KOPT-K1 (cell line): ENCODE results near the gene GJA1.
"Not testable (repeated sequence)": the region's sequence is repeated elsewhere in the genome, so short reads cannot be mapped to it uniquely, and the experiment has no call there.

Experiments used
- H3K27ac ChIP-seq: fragments of 200-600 bp; sonication (generic); 2 replicates; pipeline ENCODE4 v1.5.1; 2016; ENCODE audit warnings: antibody characterized with exemption, mild to moderate bottlenecking, low read depth, low read length; ENCODE audit not compliant: poor library complexity, severe bottlenecking
- H3K36me3 ChIP-seq: fragments of 200-600 bp; sonication (generic); 2 replicates; pipeline ENCODE4 v1.5.1; 2017; ENCODE audit warnings: antibody characterized with exemption, mild to moderate bottlenecking, low read length, moderate library complexity; ENCODE audit not compliant: insufficient read depth
- H3K9me3 ChIP-seq: fragments of 200-600 bp; sonication (generic); 2 replicates; pipeline ENCODE4 v1.5.1; 2017; ENCODE audit warnings: antibody characterized with exemption, low read length, mild to moderate bottlenecking; ENCODE audit not compliant: insufficient read depth, poor library complexity, severe bottlenecking

GJA1 gene

DNA sequence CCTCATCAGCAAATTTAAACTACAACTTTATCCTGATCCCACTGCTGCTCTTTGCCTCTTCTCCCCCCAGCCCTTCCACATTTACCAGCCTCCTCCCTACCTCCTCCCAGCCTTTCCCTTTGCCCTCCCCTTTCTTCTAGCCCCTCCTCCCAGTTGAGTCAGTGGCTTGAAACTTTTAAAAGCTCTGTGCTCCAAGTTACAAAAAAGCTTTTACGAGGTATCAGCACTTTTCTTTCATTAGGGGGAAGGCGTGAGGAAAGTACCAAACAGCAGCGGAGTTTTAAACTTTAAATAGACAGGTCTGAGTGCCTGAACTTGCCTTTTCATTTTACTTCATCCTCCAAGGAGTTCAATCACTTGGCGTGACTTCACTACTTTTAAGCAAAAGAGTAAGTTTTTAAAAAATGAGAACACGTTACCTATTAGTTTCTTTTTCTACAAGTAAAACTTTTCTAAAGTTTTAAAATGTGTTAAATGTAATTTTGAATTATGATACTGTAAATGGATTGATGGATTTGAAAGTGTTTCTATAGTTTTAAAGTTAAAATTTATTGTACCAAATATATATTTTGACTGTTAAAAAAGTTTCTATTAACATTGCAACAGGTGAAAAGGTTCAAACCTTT, at the start of gene GJA1:
TSS of gene GJA1 (plus strand) at position 203 of the 626 bp plus-strand sequence. CDS start 11,202 bp downstream, outside the sequence.
- Histone ChIP-seq H3K27ac (no peak within 1 kb of the TSS), H3K36me3 (no peaks in the 10 kb centered on the region), H3K9me3 (no peaks in the 10 kb centered on the region)

- not testable (repeated sequence) for H3K27ac ChIP-seq, H3K36me3 ChIP-seq, H3K9me3 ChIP-seq
Observed at GRCh38 chr6:121386551-121386950, 48.9 kb upstream of the GJA1 start.

DNA sequence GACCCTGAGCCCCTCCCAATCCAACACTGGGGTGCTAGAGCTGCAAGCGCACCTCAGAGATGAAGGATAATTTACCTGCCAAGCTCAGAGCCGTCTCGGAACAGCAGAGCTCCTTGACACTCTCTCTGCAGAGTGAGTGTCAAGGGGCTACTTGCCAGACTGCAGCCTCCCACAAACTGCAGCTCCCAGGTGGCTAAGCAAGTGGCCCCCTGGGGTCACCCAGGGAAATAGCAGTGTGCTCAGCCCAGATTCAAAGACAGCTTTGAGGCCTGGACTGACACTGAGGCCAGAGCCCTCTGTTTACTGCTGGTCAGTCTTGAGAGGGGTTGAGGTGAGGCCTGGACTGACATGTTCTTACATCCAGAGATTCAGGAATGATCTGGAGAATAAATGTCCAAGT, 46.0 kb upstream of the GJA1 start:
- Histone ChIP-seq H3K36me3 (no peaks in the 10 kb centered on the region), H3K9me3 (no peaks in the 10 kb centered on the region), H3K27ac (no peak overlapping the region)

DNA sequence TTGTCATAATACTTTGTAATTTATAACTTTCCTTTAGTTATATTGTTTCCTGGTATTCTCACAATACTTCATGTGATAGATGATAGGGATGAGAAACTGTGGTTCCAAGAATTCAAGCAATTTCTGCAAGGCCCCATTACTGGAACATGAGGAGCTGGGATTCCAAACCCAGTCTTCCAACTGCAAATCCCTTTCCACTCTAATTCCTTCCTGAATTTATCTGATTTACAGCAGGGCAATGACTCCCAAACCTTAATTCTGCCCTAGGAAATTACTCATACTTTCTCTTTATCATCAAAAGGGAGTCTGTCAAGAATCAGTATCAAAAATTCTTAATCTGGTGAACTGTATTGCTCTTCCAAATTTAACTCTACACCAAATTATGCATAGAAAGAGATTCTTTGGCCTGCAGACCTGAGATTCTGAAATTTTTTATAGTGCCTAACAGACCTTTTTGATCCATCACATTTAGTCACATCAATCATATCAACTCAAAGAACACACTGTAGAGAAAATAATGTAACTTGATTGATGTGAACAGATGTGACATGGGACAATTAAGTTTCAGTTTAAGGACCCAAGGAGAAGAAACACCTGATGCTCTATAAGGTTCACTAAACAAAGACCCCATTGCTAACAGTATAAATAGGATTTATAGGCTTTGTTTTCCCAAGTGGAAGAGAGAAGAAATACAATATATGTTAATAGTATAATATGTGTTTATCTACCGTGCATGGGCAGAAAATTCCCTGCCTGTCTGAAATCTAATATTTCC, 41.5 kb upstream of the GJA1 start:
- no peaks in the 10 kb centered on the region for H3K9me3 ChIP-seq
- H3K36me3 ChIP-seq: no peaks in the 10 kb centered on the region
- H3K27ac ChIP-seq: no peak overlapping the region

GRCh38 chr6:121395736-121396135, 39.7 kb upstream of the GJA1 start:
- no peak overlapping the region for H3K27ac ChIP-seq
- no peaks in the 10 kb centered on the region for H3K9me3 ChIP-seq
- H3K36me3 ChIP-seq: no peaks in the 10 kb centered on the region

DNA sequence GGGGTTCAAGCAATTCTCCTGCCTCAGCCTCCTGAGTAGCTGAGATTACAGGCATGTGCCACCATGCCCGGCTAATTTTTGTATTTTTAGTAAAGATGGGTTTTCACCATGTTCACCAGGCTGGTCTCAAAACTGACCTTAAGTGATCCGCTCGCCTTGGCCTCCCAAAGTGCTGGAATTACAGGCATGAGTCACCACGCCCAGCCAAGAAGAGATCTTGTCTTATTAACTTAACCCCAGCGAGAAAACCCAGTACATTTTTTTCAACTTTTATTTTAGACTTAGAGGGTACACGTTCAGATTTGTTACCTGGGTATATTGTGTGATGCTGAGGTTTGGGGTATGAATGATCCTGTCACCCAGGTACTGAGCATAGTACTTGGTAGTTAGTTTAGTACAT, 38.3 kb upstream of the GJA1 start:
- H3K36me3 ChIP-seq, H3K9me3 ChIP-seq, H3K27ac ChIP-seq: not testable (repeated sequence)

DNA sequence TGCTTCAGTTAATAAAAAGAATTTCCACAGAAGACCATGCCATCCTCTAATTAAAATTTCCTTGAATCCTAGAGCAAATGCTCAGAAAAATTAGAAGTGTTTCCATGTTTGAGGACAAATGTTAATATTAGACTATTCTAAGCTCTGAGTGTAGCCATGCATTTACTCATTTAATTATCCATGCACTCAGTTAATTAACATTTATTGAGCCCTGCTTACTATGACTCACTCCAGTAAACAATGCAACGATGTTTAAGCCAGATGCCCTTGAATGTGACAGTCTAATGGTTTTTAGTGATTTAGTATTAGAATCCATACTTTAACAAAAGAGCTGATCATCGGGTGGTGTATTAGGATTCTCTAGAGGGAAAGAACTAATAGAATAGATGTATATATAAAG, 37.3 kb upstream of the GJA1 start:
- no peaks in the 10 kb centered on the region for H3K36me3 ChIP-seq
- H3K27ac ChIP-seq: no peak overlapping the region
- H3K9me3 ChIP-seq: no peaks in the 10 kb centered on the region

DNA sequence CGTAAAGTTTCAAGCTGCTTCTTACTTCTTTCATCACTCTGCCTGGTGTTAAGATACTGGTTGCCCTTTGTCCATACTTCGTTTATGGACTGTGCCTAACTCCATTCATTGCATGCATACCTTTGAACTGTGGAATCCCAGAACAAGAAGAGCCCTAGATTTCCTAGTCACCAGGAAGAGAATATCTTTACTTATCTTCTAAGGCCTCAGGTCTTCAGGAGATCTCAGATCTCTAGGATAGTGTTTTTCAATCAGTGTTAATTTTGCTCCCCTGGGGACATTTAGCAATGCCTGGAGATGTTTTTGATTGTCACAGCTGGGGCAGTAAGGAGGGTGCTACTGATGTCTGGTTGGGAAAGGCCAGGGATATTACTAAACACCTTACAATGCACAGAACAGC, 35.5 kb upstream of the GJA1 start:
- no peaks in the 10 kb centered on the region for H3K36me3 ChIP-seq
- no peak overlapping the region for H3K27ac ChIP-seq
- H3K9me3 ChIP-seq: no peaks in the 10 kb centered on the region

DNA sequence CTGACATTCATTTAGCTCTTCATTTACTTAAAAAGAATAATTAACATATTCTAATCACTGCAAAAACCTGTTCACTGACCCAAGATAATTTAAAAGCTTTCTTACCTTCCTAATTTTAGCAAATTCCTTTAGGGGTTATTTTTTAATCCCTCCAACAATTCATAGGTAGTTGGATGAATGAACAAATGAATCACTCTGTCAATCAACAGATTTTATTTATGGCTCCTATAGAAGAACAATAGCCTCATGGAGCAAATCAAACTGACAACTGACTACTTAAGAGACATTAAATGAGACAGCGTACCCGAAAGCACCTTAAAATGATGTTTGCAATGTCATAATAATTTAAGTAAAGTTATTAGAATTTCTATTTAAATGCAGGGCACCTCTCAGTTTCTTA, 31.5 kb upstream of the GJA1 start:
- Histone ChIP-seq H3K27ac (no peak overlapping the region), H3K36me3 (no peaks in the 10 kb centered on the region), H3K9me3 (no peaks in the 10 kb centered on the region)

- H3K9me3 ChIP-seq: no peaks in the 10 kb centered on the region
Observed at GRCh38 chr6:121405306-121405705, 30.1 kb upstream of the GJA1 start.

DNA sequence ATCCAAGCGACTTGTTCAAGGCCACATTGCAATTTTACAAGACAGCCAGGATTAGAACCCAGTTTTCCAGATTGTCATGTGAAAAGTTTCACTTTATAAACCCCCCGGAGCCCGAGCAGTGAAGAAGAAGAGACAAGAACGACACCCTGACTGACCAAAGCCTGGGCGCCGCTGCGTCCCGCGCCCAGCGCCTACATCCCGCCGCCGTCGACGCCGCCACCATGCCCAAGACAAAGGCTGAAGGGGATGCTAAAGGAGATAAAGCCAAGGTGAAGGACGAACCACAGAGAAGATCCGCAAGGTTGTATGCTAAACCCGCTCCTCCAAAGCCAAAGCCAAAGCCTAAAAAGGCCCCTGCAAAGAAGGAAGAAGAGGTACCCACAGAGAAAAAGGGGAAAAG, 27.1 kb upstream of the GJA1 start:
- no peaks in the 10 kb centered on the region for H3K9me3 ChIP-seq
- no peaks in the 10 kb centered on the region for H3K36me3 ChIP-seq
- H3K27ac ChIP-seq: no peak overlapping the region

More at GRCh38 chr6:121405306-121405705, 30.1 kb upstream of the GJA1 start:
- Histone ChIP-seq H3K36me3 (no peaks in the 10 kb centered on the region), H3K27ac (no peak overlapping the region)

DNA sequence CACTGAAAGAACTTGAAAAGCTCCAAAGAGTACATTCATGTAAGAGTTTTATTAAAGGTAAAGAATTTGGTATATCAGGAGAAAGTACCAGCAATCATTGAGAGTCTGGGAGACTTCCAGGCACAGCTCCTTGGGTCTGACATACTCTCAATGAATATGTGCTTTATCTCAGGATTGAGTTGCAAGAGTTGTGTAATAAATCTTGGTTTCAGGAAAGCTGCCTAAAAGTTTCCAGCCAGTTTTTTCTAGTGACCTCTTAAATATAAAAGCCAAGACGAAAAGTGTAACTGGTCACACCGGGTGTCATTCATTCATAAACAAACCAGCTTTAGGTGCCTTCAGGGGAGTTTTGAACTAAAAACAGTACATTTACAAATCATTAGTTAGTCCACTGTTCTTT, 21.6 kb upstream of the GJA1 start:
- Histone ChIP-seq H3K27ac (no peak overlapping the region), H3K36me3 (no peaks in the 10 kb centered on the region), H3K9me3 (no peaks in the 10 kb centered on the region)

DNA sequence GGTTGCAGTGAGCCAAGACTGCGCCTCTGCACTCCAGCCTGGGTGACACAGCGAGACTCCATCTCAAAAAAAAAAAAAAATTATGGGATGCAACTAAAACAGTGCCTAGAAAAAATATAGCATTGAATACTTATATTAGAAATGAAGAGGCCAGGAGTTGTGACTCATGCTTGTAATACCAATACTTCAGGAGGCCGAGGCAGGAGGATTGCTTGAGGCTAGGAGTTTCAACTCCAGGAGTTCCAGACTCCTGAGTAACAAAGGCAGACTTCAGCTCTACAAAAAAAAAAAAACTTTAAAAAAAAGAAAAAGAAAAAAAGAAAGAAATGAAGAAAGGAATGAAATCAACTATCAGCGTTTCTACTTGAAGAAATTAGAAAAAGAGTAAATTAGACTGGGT, 17.1 kb upstream of the GJA1 start:
- Histone ChIP-seq H3K36me3 (no peaks in the 10 kb centered on the region), H3K9me3 (no peaks in the 10 kb centered on the region), H3K27ac (no peak overlapping the region)

- no peaks in the 10 kb centered on the region for H3K9me3 ChIP-seq
- H3K36me3 ChIP-seq: no peaks in the 10 kb centered on the region
- H3K27ac ChIP-seq: no peak overlapping the region
Observed at GRCh38 chr6:121426686-121427085, 8.8 kb upstream of the GJA1 start.

- Histone ChIP-seq H3K36me3 (no peaks in the 10 kb centered on the region), H3K27ac (no peak overlapping the region), H3K9me3 (no peaks in the 10 kb centered on the region)
Observed at GRCh38 chr6:121428872-121429756, 6.3 kb upstream of the GJA1 start.
